Measurements from ENCODE around the gene ELF2.

GRCh38 chr4:139129206-139129605 lies 47.8 kb downstream of the ELF2 start:
- TF ChIP-seq EZH2 (IDR thresholded peaks at IDR 0.05; ENCODE audit: low read depth, low read length, severe bottlenecking) (no peak), CBX5 (IDR thresholded peaks at IDR 0.05; ENCODE audit: low read depth, low read length) (no peak)
